Measurements from ENCODE around the gene UNC79. TPM values are rescaled to one million over a fixed set of nuclear protein-coding genes. Genes with fewer than 3 reads are reported as not detected.

Gene UNC79
- total RNA-seq, 1 donor from 2014 or later = 2.6 TPM

- Mint-ChIP-seq H3K4me3 (ENCODE audit: low read depth) (no peak overlapping the region), H3K27me3 (no peaks in the 10 kb centered on the region), H3K36me3 (ENCODE audit: insufficient read depth) (peaks cover 1% of the 10 kb centered on the region)
Measured at GRCh38 chr14:93732524-93732923, 301.8 kb downstream of the UNC79 start.

GRCh38 chr14:93733231-93733630, 302.5 kb downstream of the UNC79 start:
- Mint-ChIP-seq H3K27ac (no peak overlapping the region), H3K27me3 (no peaks in the 10 kb centered on the region), H3K9me3 (ENCODE audit: low read depth) (no peaks in the 10 kb centered on the region), H3K4me3 (ENCODE audit: low read depth) (no peak overlapping the region), H3K4me1 (ENCODE audit: low read depth) (no peaks in the 10 kb centered on the region), H3K36me3 (ENCODE audit: insufficient read depth) (peaks cover 1% of the 10 kb centered on the region)
- no peak for DNase-seq (ENCODE audit: low spot score, unreplicated experiment)
- TF ChIP-seq CTCF (IDR thresholded peaks at IDR 0.05; ENCODE audit: unreplicated experiment) = no peak

More at GRCh38 chr14:93732524-93732923, 301.8 kb downstream of the UNC79 start:
- no peak overlapping the region for H3K27ac Mint-ChIP-seq
- H3K9me3 Mint-ChIP-seq (ENCODE audit: low read depth) = no peaks in the 10 kb centered on the region
- no peak for DNase-seq (ENCODE audit: low spot score, unreplicated experiment)
- TF ChIP-seq CTCF (IDR thresholded peaks at IDR 0.05; ENCODE audit: unreplicated experiment) = no peak
- H3K4me1 Mint-ChIP-seq (ENCODE audit: low read depth) = no peaks in the 10 kb centered on the region

- Mint-ChIP-seq H3K36me3 (ENCODE audit: insufficient read depth) (peaks cover 1% of the 10 kb centered on the region), H3K4me3 (ENCODE audit: low read depth) (no peak overlapping the region), H3K27me3 (no peaks in the 10 kb centered on the region), H3K9me3 (ENCODE audit: low read depth) (no peaks in the 10 kb centered on the region), H3K4me1 (ENCODE audit: low read depth) (no peaks in the 10 kb centered on the region), H3K27ac (no peak overlapping the region)
- DNase-seq (ENCODE audit: low spot score, unreplicated experiment) = no peak
- TF ChIP-seq CTCF (IDR thresholded peaks at IDR 0.05; ENCODE audit: unreplicated experiment) = no peak
Measured at GRCh38 chr14:93733631-93734030, 302.9 kb downstream of the UNC79 start.

GRCh38 chr14:93734086-93734822, 303.5 kb downstream of the UNC79 start:
- H3K4me1 Mint-ChIP-seq (ENCODE audit: low read depth) = no peaks in the 10 kb centered on the region
- no peak overlapping the region for H3K27ac Mint-ChIP-seq
- DNase-seq (ENCODE audit: low spot score, unreplicated experiment) = no peak
- H3K4me3 Mint-ChIP-seq (ENCODE audit: low read depth) = no peak overlapping the region
- H3K9me3 Mint-ChIP-seq (ENCODE audit: low read depth) = no peaks in the 10 kb centered on the region
- peaks cover 1% of the 10 kb centered on the region for H3K36me3 Mint-ChIP-seq (ENCODE audit: insufficient read depth)
- TF ChIP-seq CTCF (IDR thresholded peaks at IDR 0.05; ENCODE audit: unreplicated experiment) = no peak
- no peaks in the 10 kb centered on the region for H3K27me3 Mint-ChIP-seq

- TF ChIP-seq CTCF (IDR thresholded peaks at IDR 0.05; ENCODE audit: unreplicated experiment) = no peak
- Mint-ChIP-seq H3K9me3 (ENCODE audit: low read depth) (no peaks in the 10 kb centered on the region), H3K4me3 (ENCODE audit: low read depth) (no peak overlapping the region), H3K27ac (no peak overlapping the region), H3K4me1 (ENCODE audit: low read depth) (no peaks in the 10 kb centered on the region), H3K27me3 (no peaks in the 10 kb centered on the region), H3K36me3 (ENCODE audit: insufficient read depth) (peaks cover 1% of the 10 kb centered on the region)
- DNase-seq (ENCODE audit: low spot score, unreplicated experiment) = no peak
Measured at GRCh38 chr14:93735206-93735605, 304.5 kb downstream of the UNC79 start.

Measured in progenitor cell of endocrine pancreas (in vitro differentiated cells).